HepG2 (cell line): ENCODE results near the gene GAPDH. TPM values are rescaled to one million over a fixed set of nuclear protein-coding genes. Genes with fewer than 3 reads are reported as not detected.
"Not testable (repeated sequence)": the region's sequence is repeated elsewhere in the genome, so short reads cannot be mapped to it uniquely, and the experiment has no call there.

Source experiments
- ATAC-seq: fragments of 200-7000 bp; cut with Tn5 transposase; 3 replicates; pipeline ENCODE4 v1.9.1; 2020; ENCODE audit warnings: mild to moderate bottlenecking, moderate library complexity
- BruUV-seq: library from RNA; stranded (reverse); fragments of 400-500 nt; replicated peaks from 2 replicates; lab custom pipeline; 2021; lab: Mats Ljungman, UMichigan
- CTCF ChIA-PET: fragments of 300-600 bp; formaldehyde crosslinking; extraction: SDS; loops from one replicate; lab custom pipeline; 2021; ENCODE audit warnings: low total read pairs, inconsistent platforms, low intra/inter-chr PET ratio; lab: Yijun Ruan, JAX
- POLR2A ChIA-PET: fragments of 350-600 bp; sonication (Branson Sonifier 250); formaldehyde crosslinking; loops from one replicate; lab custom pipeline; 2020; ENCODE audit warnings: antibody characterized with exemption, inconsistent platforms; lab: Yijun Ruan, JAX
- DNase-seq: peaks from one replicate; pipeline ENCODE4 v3.0.0-alpha.2; 2015; ENCODE audit warnings: low spot score
- FAIRE-seq: peaks from 3 replicates; lab custom pipeline; 2011; peaks lifted over from hg19 to GRCh38; lab: Jason Lieb, UNC
- H2AFZ ChIP-seq: one replicate; pipeline ENCODE4 v1.6.1; 2011; ENCODE audit warnings: low read length, inconsistent platforms
- H3K27ac ChIP-seq: fragments of 300-600 bp; 3 replicates; pipeline ENCODE4 v1.8.0; 2011; ENCODE audit warnings: mixed run types, mild to moderate bottlenecking, mixed read lengths, low read length, inconsistent platforms; ENCODE audit not compliant: insufficient read depth; ENCODE audit errors: extremely low read length
- H3K27me3 ChIP-seq, 2 experiments: fragments of 200-600 bp in 1 of 2; 2 replicates in 1 of 2; 3 replicates in 1 of 2; pipeline versions ENCODE4 v1.6.0 to v1.8.0; 2011; ENCODE audit warnings: low read length in 2 of 2, mild to moderate bottlenecking in 2 of 2, moderate library complexity in 2 of 2, inconsistent platforms in 1 of 2; ENCODE audit not compliant: insufficient read depth in 2 of 2, control insufficient read depth in 1 of 2
- H3K36me3 ChIP-seq, 2 experiments: fragments of 200-600 bp in 1 of 2; replicated peaks in 1 of 2; 2 replicates in 1 of 2; 3 replicates in 1 of 2; pipeline versions ENCODE4 v1.5.1 to v1.8.0; 2011; ENCODE audit warnings: low read length in 2 of 2, inconsistent platforms in 1 of 2; ENCODE audit not compliant: insufficient read depth in 2 of 2, control insufficient read depth in 1 of 2
- H3K4me1 ChIP-seq: 2 replicates; pipeline ENCODE4 v1.5.1; 2012; ENCODE audit warnings: low read length, inconsistent platforms; ENCODE audit not compliant: insufficient read depth
- H3K4me2 ChIP-seq: 2 replicates; pipeline ENCODE4 v1.6.0; 2011; ENCODE audit warnings: low read depth, low read length, inconsistent platforms
- H3K4me3 ChIP-seq, 3 experiments: fragments of 200-600 bp in 1 of 3; sonication (generic), shearing (Covaris generic) in 1 of 3; replicated peaks in 1 of 3; 2 replicates each; pipeline ENCODE4 v1.5.1; 2011 to 2016; ENCODE audit warnings: low read length in 3 of 3, inconsistent platforms in 2 of 3, low read depth in 2 of 3, mild to moderate bottlenecking in 2 of 3, control low read depth in 1 of 3, mixed read lengths in 1 of 3; ENCODE audit not compliant: insufficient read depth in 1 of 3
- H3K79me2 ChIP-seq: one replicate; pipeline ENCODE4 v1.6.1; 2011; ENCODE audit warnings: low read length, inconsistent platforms; ENCODE audit not compliant: insufficient read depth
- H3K9ac ChIP-seq: 2 replicates; pipeline ENCODE4 v1.6.0; 2011; ENCODE audit warnings: mild to moderate bottlenecking, low read depth, low read length, inconsistent platforms; ENCODE audit not compliant: insufficient read depth
- H3K9me3 ChIP-seq: 2 replicates; pipeline ENCODE4 v1.5.1; 2012; ENCODE audit warnings: mild to moderate bottlenecking, low read length
- H4K20me1 ChIP-seq: 2 replicates; pipeline ENCODE4 v1.6.0; 2011; ENCODE audit warnings: inconsistent platforms, mild to moderate bottlenecking, low read length, moderate library complexity; ENCODE audit not compliant: insufficient read depth
- MAFK ChIP-seq, 2 experiments: IDR thresholded peaks in 1 of 2; conservative IDR thresholded peaks in 1 of 2; 2 replicates each; pipeline ENCODE4 v1.6.1; 2011; ENCODE audit warnings: improper control_type of control experiment in 2 of 2, low read length in 2 of 2
- ZNF432 ChIP-seq: sonication (generic); formaldehyde crosslinking; IDR thresholded peaks from 2 replicates; pipeline ENCODE4 v1.5.0; 2020; ENCODE audit warnings: missing genetic modification reagents, mild to moderate bottlenecking, borderline replicate concordance
- WGBS: methylation state at CpG from one replicate; pipeline ENCODE4 v1.1.6; 2017; ENCODE audit warnings: low lambda C conversion rate; 5-methylcytosine and 5-hydroxymethylcytosine counted together
- in situ Hi-C: cut with HindIII; loops from 2 replicates; pipeline ENCODE4 v1.10.0; 2017; ENCODE audit warnings: low pct_unique_long_range_greater_than_20kb; ENCODE audit not compliant: extremely low pct_ligation_motif_present
- intact Hi-C: fragments of 100-400 bp; cut with micrococcal nuclease; formaldehyde crosslinking; loops from one replicate; pipeline ENCODE4 v1.10.0; 2022; ENCODE audit not compliant: unreplicated experiment
- polyA plus RNA-seq, 8 experiments: library from polyadenylated mRNA; depleted of rRNA in 3 of 8; stranded (reverse) in 7 of 8; unstranded in 1 of 8; fragments of >200 nt; fragmentation: Illumina TruSeq in 4 of 8; extraction: Trizol in 4 of 8; gene quantifications; 2 replicates each; pipeline versions ENCODE4 v1.2.1 to v1.2.3, GENCODE V29; 2011 to 2016; ENCODE audit warnings: low read depth in 4 of 8, missing spikeins in 1 of 8, mixed read lengths in 1 of 8; ENCODE audit not compliant: insufficient read depth in 1 of 8
- total RNA-seq, 5 experiments: library from RNA; depleted of rRNA; stranded (reverse); fragments of >200 nt; fragmentation: Illumina TruSeq; extraction: Trizol; gene quantifications; 2 replicates each; pipeline ENCODE4 v1.2.3, GENCODE V29; 2016; ENCODE audit warnings: low read depth in 1 of 5

The GAPDH gene
- total and polyA plus RNA-seq, 2 of the 13 experiments (the other 11 are each of a cell fraction or from before 2014, with no cell fraction given): 3,038 to 12,722 TPM

GRCh38 chr12:6497291-6497690 lies 37.0 kb upstream of the GAPDH start:
- POLR2A ChIA-PET: interaction anchor here (1.3 kb wide), 1 partner anchor 37 kb away, joined by 5 read pairs; the partner anchor contains the start of gene GAPDH
- H3K4me3 ChIP-seq, H3K27me3 ChIP-seq, FAIRE-seq, in situ Hi-C loops, H3K4me2 ChIP-seq, H3K27ac ChIP-seq, DNase-seq, CTCF ChIA-PET, intact Hi-C loops, H2AFZ ChIP-seq, BruUV-seq, H3K9ac ChIP-seq, ATAC-seq, H3K9me3 ChIP-seq, H4K20me1 ChIP-seq: not testable (repeated sequence)
- Histone ChIP-seq H3K36me3 (peaks cover 7 to 55% of the 10 kb centered on the region in 2 experiments), H3K4me1 (peaks cover 30% of the 10 kb centered on the region), H3K79me2 (peaks cover 60% of the 10 kb centered on the region)
- 82% methylated on average over 3 of the region's 3 CpGs for WGBS

GRCh38 chr12:6500466-6500865 lies 33.9 kb upstream of the GAPDH start:
- peaks cover 19% of the 10 kb centered on the region for H3K4me1 ChIP-seq
- no peak overlapping the region for H3K4me2 ChIP-seq
- DNase-seq (no peak), FAIRE-seq (no peak), ATAC-seq (no peak)
- BruUV-seq: no TSS peak
- H3K4me3 ChIP-seq: no peak overlapping the region
- no peaks in the 10 kb centered on the region for H3K9me3 ChIP-seq
- H2AFZ ChIP-seq: no peak overlapping the region
- H3K79me2 ChIP-seq: peaks cover 52% of the 10 kb centered on the region
- no peaks in the 10 kb centered on the region for H4K20me1 ChIP-seq
- no peak overlapping the region for H3K9ac ChIP-seq
- 94% methylated on average over 2 of the region's 2 CpGs for WGBS
- H3K27me3 ChIP-seq: no peaks in the 10 kb centered on the region
- POLR2A ChIA-PET: interaction anchor here (1.6 to 1.9 kb wide), 2 partner anchors 34 to 38 kb away, joined by 5 read pairs; partner anchors contain the start of gene GAPDH
- intact Hi-C loops (no loop called here), in situ Hi-C loops (no loop called here)
- H3K27ac ChIP-seq: no peak overlapping the region
- CTCF ChIA-PET: no interaction called here
- peaks cover 12 to 58% of the 10 kb centered on the region in 2 experiments for H3K36me3 ChIP-seq
- TF ChIP-seq MAFK (conservative IDR thresholded peaks at IDR 0.05 in 1 of 2, IDR thresholded peaks at IDR 0.05 in 1 of 2; ENCODE audit: low read length in 2 of 2): peak in 1 of 2 experiments; percentile 10; a peak in 1 of 4 replicates
- TF ChIP-seq ZNF432 (CRISPR knock-in tag): no peak
